ENCODE measurements around the gene PARD3B. TPM values are rescaled to one million over a fixed set of nuclear protein-coding genes. Genes with fewer than 3 reads are reported as not detected.

Gene PARD3B
- total and polyA plus RNA-seq, 2 donors (not counting 1 experiment from before 2014, with no cell fraction given): 7.4 to 20.6 TPM

- Histone ChIP-seq H3K36me3 (ENCODE audit: control insufficient read depth, insufficient read depth, low read length) (no peaks in the 10 kb centered on the region), H3K4me1 (ENCODE audit: control insufficient read depth, extremely low read depth, insufficient read depth, low read length) (no peaks in the 10 kb centered on the region), H2AFZ (ENCODE audit: low read length) (no peak overlapping the region), H4K20me1 (ENCODE audit: control insufficient read depth, extremely low read depth, insufficient read depth, low read length) (no peaks in the 10 kb centered on the region), H3K9ac (ENCODE audit: insufficient read depth, low read length) (no peak overlapping the region), H3K79me2 (ENCODE audit: control insufficient read depth, insufficient read depth, low read length) (no peaks in the 10 kb centered on the region), H3K9me3 (ENCODE audit: control insufficient read depth, insufficient read depth, low read depth, low read length) (no peaks in the 10 kb centered on the region), H3K4me3 (replicated peaks in 1 of 4; ENCODE audit: control extremely low read depth in 1 of 4, insufficient read depth in 1 of 4, low read depth in 3 of 4, low read length in 4 of 4) (no peak overlapping the region), H3K27me3 (ENCODE audit: control insufficient read depth, insufficient read depth, low read length) (no peaks in the 10 kb centered on the region), H3K27ac (ENCODE audit: insufficient read depth, low read length) (no peak overlapping the region), H3K4me2 (ENCODE audit: extremely low read depth, insufficient read depth, low read length) (no peak overlapping the region)
- DNase-seq (ENCODE audit: low read depth in 2 of 2): no peak
- TF ChIP-seq CTCF (conservative IDR thresholded peaks at IDR 0.05 in 1 of 2, IDR thresholded peaks at IDR 0.05 in 1 of 2; ENCODE audit: low read depth in 1 of 2, low read length in 2 of 2): no peak
- no peak for TF ChIP-seq EZH2 (IDR thresholded peaks at IDR 0.05; ENCODE audit: low read length, missing control alignments)
These were observed 573.9 kb downstream of the PARD3B start for GRCh38 chr2:205119136-205119535.

- Histone ChIP-seq H3K27ac (ENCODE audit: insufficient read depth, low read length) (no peak overlapping the region), H3K4me3 (replicated peaks in 1 of 4; ENCODE audit: control extremely low read depth in 1 of 4, insufficient read depth in 1 of 4, low read depth in 3 of 4, low read length in 4 of 4) (no peak overlapping the region), H3K79me2 (ENCODE audit: control insufficient read depth, insufficient read depth, low read length) (no peaks in the 10 kb centered on the region), H3K4me2 (ENCODE audit: extremely low read depth, insufficient read depth, low read length) (no peak overlapping the region), H4K20me1 (ENCODE audit: control insufficient read depth, extremely low read depth, insufficient read depth, low read length) (no peaks in the 10 kb centered on the region), H3K9me3 (ENCODE audit: control insufficient read depth, insufficient read depth, low read depth, low read length) (no peaks in the 10 kb centered on the region), H3K36me3 (ENCODE audit: control insufficient read depth, insufficient read depth, low read length) (no peaks in the 10 kb centered on the region), H3K9ac (ENCODE audit: insufficient read depth, low read length) (no peak overlapping the region), H2AFZ (ENCODE audit: low read length) (no peak overlapping the region), H3K4me1 (ENCODE audit: control insufficient read depth, extremely low read depth, insufficient read depth, low read length) (no peaks in the 10 kb centered on the region), H3K27me3 (ENCODE audit: control insufficient read depth, insufficient read depth, low read length) (no peaks in the 10 kb centered on the region)
- DNase-seq (ENCODE audit: low read depth in 2 of 2): no peak
- TF ChIP-seq CTCF (conservative IDR thresholded peaks at IDR 0.05 in 1 of 2, IDR thresholded peaks at IDR 0.05 in 1 of 2; ENCODE audit: low read depth in 1 of 2, low read length in 2 of 2) (no peak), EZH2 (IDR thresholded peaks at IDR 0.05; ENCODE audit: low read length, missing control alignments) (no peak)
These were observed 583.5 kb downstream of the PARD3B start for GRCh38 chr2:205128726-205129125.

- no peak for DNase-seq (ENCODE audit: low read depth in 2 of 2)
- Histone ChIP-seq H3K4me2 (ENCODE audit: extremely low read depth, insufficient read depth, low read length) (no peak overlapping the region), H2AFZ (ENCODE audit: low read length) (no peak overlapping the region), H3K79me2 (ENCODE audit: control insufficient read depth, insufficient read depth, low read length) (no peaks in the 10 kb centered on the region), H3K4me1 (ENCODE audit: control insufficient read depth, extremely low read depth, insufficient read depth, low read length) (no peaks in the 10 kb centered on the region), H3K9ac (ENCODE audit: insufficient read depth, low read length) (no peak overlapping the region), H3K36me3 (ENCODE audit: control insufficient read depth, insufficient read depth, low read length) (no peaks in the 10 kb centered on the region), H3K27ac (ENCODE audit: insufficient read depth, low read length) (no peak overlapping the region), H4K20me1 (ENCODE audit: control insufficient read depth, extremely low read depth, insufficient read depth, low read length) (no peaks in the 10 kb centered on the region), H3K27me3 (ENCODE audit: control insufficient read depth, insufficient read depth, low read length) (no peaks in the 10 kb centered on the region), H3K4me3 (replicated peaks in 1 of 4; ENCODE audit: control extremely low read depth in 1 of 4, insufficient read depth in 1 of 4, low read depth in 3 of 4, low read length in 4 of 4) (no peak overlapping the region), H3K9me3 (ENCODE audit: control insufficient read depth, insufficient read depth, low read depth, low read length) (no peaks in the 10 kb centered on the region)
- TF ChIP-seq EZH2 (IDR thresholded peaks at IDR 0.05; ENCODE audit: low read length, missing control alignments) (no peak), CTCF (conservative IDR thresholded peaks at IDR 0.05 in 1 of 2, IDR thresholded peaks at IDR 0.05 in 1 of 2; ENCODE audit: low read depth in 1 of 2, low read length in 2 of 2) (no peak)
These were observed 584.3 kb downstream of the PARD3B start for GRCh38 chr2:205129531-205129930.

Data from fibroblast of lung (primary cell).